SK-N-MC (cell line): ENCODE measurements around the gene NRXN3.

ENCODE experiments used
- EZH2 ChIP-seq: fragments of 200-600 bp; sonication (generic); IDR thresholded peaks from one replicate; pipeline ENCODE4 v1.6.1; 2017; ENCODE audit warnings: antibody characterized with exemption
- POLR2AphosphoS5 ChIP-seq: IDR thresholded peaks from 2 replicates; pipeline ENCODE4 v1.6.1; 2012; ENCODE audit warnings: mild to moderate bottlenecking, low read depth, low read length, borderline replicate concordance

DNA sequence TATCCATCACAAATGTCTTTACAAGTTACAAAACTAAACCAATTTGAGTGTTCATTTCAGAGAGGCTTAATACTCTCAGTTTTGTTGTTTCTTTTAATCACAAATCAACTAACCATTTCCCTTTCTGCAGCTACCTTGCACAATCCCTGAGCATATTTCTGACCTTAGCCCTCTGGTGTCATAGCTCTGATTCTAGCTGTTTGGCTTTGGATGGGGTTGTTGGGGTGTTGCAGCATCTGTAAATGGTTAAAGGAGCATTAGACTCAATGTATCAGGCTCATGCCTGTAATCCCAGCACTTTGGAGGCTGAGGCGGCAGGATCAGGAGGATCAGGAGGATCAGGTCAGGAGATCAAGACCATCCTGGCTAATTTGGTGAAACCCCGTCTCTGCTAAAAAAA is 461.4 kb downstream of the NRXN3 start:
- TF ChIP-seq EZH2 (no peak), POLR2AphosphoS5 (no peak)
